SK-N-SH (cell line): ENCODE measurements around the gene YWHAE.

Experiments used
- EP300 ChIP-seq, 2 experiments: IDR thresholded peaks; 2 replicates each; pipeline versions ENCODE4 v1.4.0 to v1.6.1; 2012; ENCODE audit warnings: borderline replicate concordance in 1 of 2, low read depth in 1 of 2, low read length in 1 of 2
- EZH2phosphoT487 ChIP-seq: fragments of 200-600 bp; sonication (generic); IDR thresholded peaks from 2 replicates; pipeline ENCODE4 v1.6.1; 2017; ENCODE audit warnings: low read depth, mixed run types, mild to moderate bottlenecking, antibody characterized with exemption, moderate library complexity, borderline replicate concordance
- JUND ChIP-seq: IDR thresholded peaks from 2 replicates; pipeline ENCODE4 v1.4.0; 2012
- NFIC ChIP-seq: IDR thresholded peaks from 2 replicates; pipeline ENCODE4 v1.4.0; 2012; ENCODE audit warnings: borderline replicate concordance
- POLR2AphosphoS5 ChIP-seq: IDR thresholded peaks from 2 replicates; pipeline ENCODE4 v1.6.1; 2012; ENCODE audit warnings: low read depth, low read length
- RAD21 ChIP-seq: IDR thresholded peaks from 2 replicates; pipeline ENCODE4 v1.6.1; 2012; ENCODE audit warnings: mild to moderate bottlenecking, low read length
- RCOR1 ChIP-seq: fragments of 150-350 bp; IDR thresholded peaks from 2 replicates; pipeline ENCODE4 v1.6.1; 2017; ENCODE audit warnings: antibody characterized with exemption, low read length
- YY1 ChIP-seq: IDR thresholded peaks from 2 replicates; pipeline ENCODE4 v1.4.0; 2012; ENCODE audit warnings: low read depth, mild to moderate bottlenecking
- TF ChIP-seq, protein P1 (sequence below): IDR thresholded peaks from 2 replicates; pipeline ENCODE4 v1.4.0; 2012; ENCODE audit warnings: low read depth, borderline replicate concordance
- TF ChIP-seq, protein P2 (sequence below): fragments of 200-600 bp; sonication (generic); IDR thresholded peaks from 2 replicates; pipeline ENCODE4 v1.6.1; 2017; ENCODE audit warnings: antibody characterized with exemption, mild to moderate bottlenecking, moderate library complexity

GRCh38 chr17:1402262-1402586 is 2.2 kb upstream of the YWHAE start:
- TF ChIP-seq NFIC = no peak
- TF ChIP-seq, protein P1, sequence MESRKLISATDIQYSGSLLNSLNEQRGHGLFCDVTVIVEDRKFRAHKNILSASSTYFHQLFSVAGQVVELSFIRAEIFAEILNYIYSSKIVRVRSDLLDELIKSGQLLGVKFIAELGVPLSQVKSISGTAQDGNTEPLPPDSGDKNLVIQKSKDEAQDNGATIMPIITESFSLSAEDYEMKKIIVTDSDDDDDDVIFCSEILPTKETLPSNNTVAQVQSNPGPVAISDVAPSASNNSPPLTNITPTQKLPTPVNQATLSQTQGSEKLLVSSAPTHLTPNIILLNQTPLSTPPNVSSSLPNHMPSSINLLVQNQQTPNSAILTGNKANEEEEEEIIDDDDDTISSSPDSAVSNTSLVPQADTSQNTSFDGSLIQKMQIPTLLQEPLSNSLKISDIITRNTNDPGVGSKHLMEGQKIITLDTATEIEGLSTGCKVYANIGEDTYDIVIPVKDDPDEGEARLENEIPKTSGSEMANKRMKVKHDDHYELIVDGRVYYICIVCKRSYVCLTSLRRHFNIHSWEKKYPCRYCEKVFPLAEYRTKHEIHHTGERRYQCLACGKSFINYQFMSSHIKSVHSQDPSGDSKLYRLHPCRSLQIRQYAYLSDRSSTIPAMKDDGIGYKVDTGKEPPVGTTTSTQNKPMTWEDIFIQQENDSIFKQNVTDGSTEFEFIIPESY = no peak
- no peak for TF ChIP-seq RAD21
- TF ChIP-seq, protein P2, sequence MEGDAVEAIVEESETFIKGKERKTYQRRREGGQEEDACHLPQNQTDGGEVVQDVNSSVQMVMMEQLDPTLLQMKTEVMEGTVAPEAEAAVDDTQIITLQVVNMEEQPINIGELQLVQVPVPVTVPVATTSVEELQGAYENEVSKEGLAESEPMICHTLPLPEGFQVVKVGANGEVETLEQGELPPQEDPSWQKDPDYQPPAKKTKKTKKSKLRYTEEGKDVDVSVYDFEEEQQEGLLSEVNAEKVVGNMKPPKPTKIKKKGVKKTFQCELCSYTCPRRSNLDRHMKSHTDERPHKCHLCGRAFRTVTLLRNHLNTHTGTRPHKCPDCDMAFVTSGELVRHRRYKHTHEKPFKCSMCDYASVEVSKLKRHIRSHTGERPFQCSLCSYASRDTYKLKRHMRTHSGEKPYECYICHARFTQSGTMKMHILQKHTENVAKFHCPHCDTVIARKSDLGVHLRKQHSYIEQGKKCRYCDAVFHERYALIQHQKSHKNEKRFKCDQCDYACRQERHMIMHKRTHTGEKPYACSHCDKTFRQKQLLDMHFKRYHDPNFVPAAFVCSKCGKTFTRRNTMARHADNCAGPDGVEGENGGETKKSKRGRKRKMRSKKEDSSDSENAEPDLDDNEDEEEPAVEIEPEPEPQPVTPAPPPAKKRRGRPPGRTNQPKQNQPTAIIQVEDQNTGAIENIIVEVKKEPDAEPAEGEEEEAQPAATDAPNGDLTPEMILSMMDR = no peak
- TF ChIP-seq JUND = no peak
- TF ChIP-seq EP300 (IDR thresholded peaks at IDR 0.05; ENCODE audit: borderline replicate concordance in 1 of 2, low read depth in 1 of 2, low read length in 1 of 2) = no peak
- no peak for TF ChIP-seq YY1
- no peak for TF ChIP-seq EZH2phosphoT487
- no peak for TF ChIP-seq POLR2AphosphoS5
- no peak for TF ChIP-seq RCOR1
